ENCODE data around the gene ATP5MC2.

GRCh38 chr12:53627919-53628318 lies 48.0 kb downstream of the ATP5MC2 start:
- TF ChIP-seq EZH2 (IDR thresholded peaks at IDR 0.05) (no peak), CEBPB (IDR thresholded peaks at IDR 0.05; ENCODE audit: low read depth) (no peak), CTCF (IDR thresholded peaks at IDR 0.05 in 2 of 3, conservative IDR thresholded peaks at IDR 0.05 in 1 of 3; ENCODE audit: borderline replicate concordance in 1 of 3, insufficient read depth in 1 of 3, low read depth in 2 of 3, low read length in 2 of 3) (no peak), ATF3 (IDR thresholded peaks at IDR 0.05) (no peak), POLR2AphosphoS5 (IDR thresholded peaks at IDR 0.05; ENCODE audit: low read depth, low read length) (no peak), EGR1 (IDR thresholded peaks at IDR 0.05; ENCODE audit: low read depth) (no peak), ZBTB33 (IDR thresholded peaks at IDR 0.05; ENCODE audit: extremely low read depth, insufficient replicate concordance, low read length) (no peak), POLR2A (IDR thresholded peaks at IDR 0.05; ENCODE audit: borderline replicate concordance, extremely low read depth, insufficient read depth, insufficient read length) (no peak), REST (IDR thresholded peaks at IDR 0.05; ENCODE audit: low read depth) (no peak), SIN3A (IDR thresholded peaks at IDR 0.05; ENCODE audit: low read depth) (no peak)

Measured in HCT116 (cell line).